ENCODE measurements around the gene THSD7B.

DNA sequence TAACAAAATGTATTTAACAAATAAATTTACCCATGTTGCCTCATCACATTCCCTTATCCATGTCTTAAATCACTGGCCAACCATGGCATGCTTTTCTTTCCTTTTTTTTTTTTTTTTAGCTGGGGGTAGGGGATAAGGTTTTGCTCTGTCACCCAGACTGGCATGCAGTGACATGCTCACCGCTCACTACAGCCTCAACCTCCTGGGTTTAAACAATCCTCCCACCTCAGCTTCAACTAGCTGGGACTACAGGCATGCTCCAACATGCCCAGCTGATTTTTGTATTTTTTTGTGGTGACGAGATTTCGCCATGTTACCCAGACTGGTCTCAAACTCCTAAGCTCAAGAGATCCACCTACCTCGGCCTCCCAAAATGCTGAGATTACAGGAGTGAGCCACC lies 266.4 kb downstream of the THSD7B start:
- no peak for TF ChIP-seq GATA2 (IDR thresholded peaks at IDR 0.05; ENCODE audit: low read depth, low read length)
- TF ChIP-seq GATA3 (IDR thresholded peaks at IDR 0.05; ENCODE audit: low read depth, low read length) = no peak
